PC-9 (cell line): ENCODE measurements around the gene OXA1L. TPM values are rescaled to one million over a fixed set of nuclear protein-coding genes. Genes with fewer than 3 reads are reported as not detected.
A peak's percentile ranks its signal among the peaks of the same experiment; 100 is the strongest.

ENCODE experiments used
- BruUV-seq: library from RNA; stranded (reverse); fragments of 400-500 nt; replicated peaks from 2 replicates; lab custom pipeline; 2021; lab: Mats Ljungman, UMichigan
- CTCF ChIA-PET: fragments of 300-600 bp; sonication (Branson Sonifier 250); formaldehyde crosslinking; loops from one replicate; lab custom pipeline; 2022; ENCODE audit warnings: antibody characterized with exemption; lab: Charles Lee
- POLR2A ChIA-PET: fragments of 300-600 bp; sonication (Branson Sonifier 250); formaldehyde crosslinking; loops from one replicate; lab custom pipeline; 2022; ENCODE audit warnings: antibody characterized with exemption; ENCODE audit not compliant: unreplicated experiment; lab: Charles Lee
- DNase-seq, 2 experiments: peaks; one replicate each; pipeline versions ENCODE4 v3.0.0 to v3.0.0-alpha.2; 2015 to 2022; ENCODE audit warnings: mixed read lengths in 1 of 2
- H2AFZ ChIP-seq: fragments of 200-600 bp; sonication (generic); 2 replicates; pipeline ENCODE4 v1.8.1; 2017; ENCODE audit warnings: antibody characterized with exemption
- H3F3A ChIP-seq: fragments of 200-600 bp; sonication (generic); 2 replicates; pipeline ENCODE4 v1.8.1; 2017; ENCODE audit warnings: antibody characterized with exemption, mild to moderate bottlenecking, low read depth; ENCODE audit not compliant: insufficient read depth
- H3K27ac ChIP-seq: fragments of 200-600 bp; sonication (generic); 2 replicates; pipeline ENCODE4 v1.6.1; 2016; ENCODE audit warnings: mixed run types
- H3K27me3 ChIP-seq: fragments of 200-600 bp; sonication (generic); 2 replicates; pipeline ENCODE4 v1.6.1; 2016; ENCODE audit warnings: low read depth, mixed run types; ENCODE audit not compliant: insufficient read depth
- H3K36me3 ChIP-seq: fragments of 200-600 bp; sonication (generic); 2 replicates; pipeline ENCODE4 v1.6.1; 2016; ENCODE audit warnings: low read depth, mixed run types
- H3K4me1 ChIP-seq: fragments of 200-600 bp; sonication (generic); replicated peaks from 2 replicates; pipeline ENCODE4 v1.6.1; 2016; ENCODE audit warnings: mixed run types; ENCODE audit not compliant: insufficient read depth
- H3K4me2 ChIP-seq: fragments of 200-600 bp; sonication (generic); 2 replicates; pipeline ENCODE4 v1.6.1; 2017; ENCODE audit warnings: mixed run types
- H3K4me3 ChIP-seq: fragments of 200-600 bp; sonication (generic); 2 replicates; pipeline ENCODE4 v1.6.1; 2016; ENCODE audit warnings: mixed run types
- H3K79me2 ChIP-seq: fragments of 200-600 bp; sonication (generic); 2 replicates; pipeline ENCODE4 v1.6.1; 2017; ENCODE audit warnings: low read depth, mixed run types
- H3K9me2 ChIP-seq: fragments of 200-600 bp; sonication (generic); 2 replicates; pipeline ENCODE4 v1.8.1; 2017; ENCODE audit warnings: mild to moderate bottlenecking; ENCODE audit not compliant: insufficient read depth
- H3K9me3 ChIP-seq: fragments of 200-600 bp; sonication (generic); 2 replicates; pipeline ENCODE4 v1.8.1; 2016; ENCODE audit warnings: low read depth; ENCODE audit not compliant: insufficient read depth
- H4K20me1 ChIP-seq: fragments of 200-600 bp; sonication (generic); 2 replicates; pipeline ENCODE4 v1.8.1; 2017; ENCODE audit not compliant: insufficient read depth
- EZH2 ChIP-seq: fragments of 200-600 bp; sonication (generic); IDR thresholded peaks from 2 replicates; pipeline ENCODE4 v1.8.0; 2017; ENCODE audit warnings: antibody characterized with exemption, low read depth
- intact Hi-C: fragments of 100-400 bp; cut with micrococcal nuclease; formaldehyde crosslinking; loops from one replicate; pipeline ENCODE4 v1.10.0; 2022; ENCODE audit not compliant: unreplicated experiment
- total RNA-seq: library from RNA; stranded (reverse); gene quantifications from 2 replicates; pipeline ENCODE4 v1.2.3, GENCODE V29; 2021
- TF ChIP-seq, protein P1 (sequence below): fragments of 200-600 bp; sonication (generic); conservative IDR thresholded peaks from 2 replicates; pipeline ENCODE4 v1.6.1; 2017; ENCODE audit warnings: mixed run types, antibody characterized with exemption, mild to moderate bottlenecking, moderate library complexity

The OXA1L gene
- total RNA-seq, 1 experiment from 2014 or later, result 70.9 TPM

- intact Hi-C loops, result no loop called here
- TF ChIP-seq EZH2, result no peak
- TF ChIP-seq, protein P1, sequence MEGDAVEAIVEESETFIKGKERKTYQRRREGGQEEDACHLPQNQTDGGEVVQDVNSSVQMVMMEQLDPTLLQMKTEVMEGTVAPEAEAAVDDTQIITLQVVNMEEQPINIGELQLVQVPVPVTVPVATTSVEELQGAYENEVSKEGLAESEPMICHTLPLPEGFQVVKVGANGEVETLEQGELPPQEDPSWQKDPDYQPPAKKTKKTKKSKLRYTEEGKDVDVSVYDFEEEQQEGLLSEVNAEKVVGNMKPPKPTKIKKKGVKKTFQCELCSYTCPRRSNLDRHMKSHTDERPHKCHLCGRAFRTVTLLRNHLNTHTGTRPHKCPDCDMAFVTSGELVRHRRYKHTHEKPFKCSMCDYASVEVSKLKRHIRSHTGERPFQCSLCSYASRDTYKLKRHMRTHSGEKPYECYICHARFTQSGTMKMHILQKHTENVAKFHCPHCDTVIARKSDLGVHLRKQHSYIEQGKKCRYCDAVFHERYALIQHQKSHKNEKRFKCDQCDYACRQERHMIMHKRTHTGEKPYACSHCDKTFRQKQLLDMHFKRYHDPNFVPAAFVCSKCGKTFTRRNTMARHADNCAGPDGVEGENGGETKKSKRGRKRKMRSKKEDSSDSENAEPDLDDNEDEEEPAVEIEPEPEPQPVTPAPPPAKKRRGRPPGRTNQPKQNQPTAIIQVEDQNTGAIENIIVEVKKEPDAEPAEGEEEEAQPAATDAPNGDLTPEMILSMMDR, result no peak
Measured at GRCh38 chr14:22814941-22815713, 48.6 kb downstream of the OXA1L start, which contains the start of gene SLC7A7. Gene SLC7A7, minus strand, starts transcription at chr14:22815435. Its CDS starts 2,037 bp downstream, at chr14:22813398.

GRCh38 chr14:22819151-22819988, 52.9 kb downstream of the OXA1L start:
- intact Hi-C loops, result loop anchor here (2.0 kb wide), 1 partner anchor 43 kb away; no protein-coding TSS in a partner anchor
- peaks cover 34% of the 10 kb centered on the region for H3K4me1 ChIP-seq
- POLR2A ChIA-PET, result interaction anchor here (0.6 to 1.0 kb wide), 8 partner anchors 11 to 1346 kb away, joined by 3 to 12 read pairs (median 6); partner anchors contain the start of genes DAD1 and LRP10
- peak overlapping the region; percentile 63 for H3K27ac ChIP-seq
- no peaks in the 10 kb centered on the region for H4K20me1 ChIP-seq
- H3K36me3 ChIP-seq, result no peaks in the 10 kb centered on the region
- DNase-seq, result peak; percentile 46 to 60
- H3K9me2 ChIP-seq, result no peaks in the 10 kb centered on the region
- H3F3A ChIP-seq, result peaks cover 20% of the 10 kb centered on the region; the same call in 1 of the 2 replicates
- CTCF ChIA-PET, result interaction anchor here (0.6 to 0.7 kb wide), 3 partner anchors 9 to 166 kb away, joined by 6 to 8 read pairs (median 8); no protein-coding TSS in a partner anchor
- H3K4me3 ChIP-seq, result peak overlapping the region; percentile 43; the same call in 1 of the 2 replicates
- TF ChIP-seq EZH2, result no peak
- TF ChIP-seq, protein P1, result no peak
- no peaks in the 10 kb centered on the region for H3K9me3 ChIP-seq
- H3K79me2 ChIP-seq, result no peaks in the 10 kb centered on the region
- H2AFZ ChIP-seq, result peak overlapping the region; percentile 83
- H3K27me3 ChIP-seq, result no peaks in the 10 kb centered on the region
- BruUV-seq, result TSS peak; percentile 44
- peak overlapping the region; percentile 82 for H3K4me2 ChIP-seq

More at GRCh38 chr14:22814941-22815713, 48.6 kb downstream of the OXA1L start, which contains the start of gene SLC7A7:
- peaks cover 10% of the 10 kb centered on the region; the same call in 1 of the 2 replicates for H3F3A ChIP-seq
- ChIA-PET CTCF (no interaction called here), POLR2A (interaction anchor here (0.6 kb wide), 1 partner anchor 216 kb away, joined by 3 read pairs; no protein-coding TSS in a partner anchor)
- H3K27me3 ChIP-seq, result no peaks in the 10 kb centered on the region
- H3K4me2 ChIP-seq, result 0 out of 2 replicates have a peak within 1 kb of the TSS, but pooled peaks have one; percentile 7
- no peaks in the 10 kb centered on the region for H3K9me3 ChIP-seq
- H3K27ac ChIP-seq, result no peak within 1 kb of the TSS
- no peak within 1 kb of the TSS for H2AFZ ChIP-seq
- BruUV-seq, result no TSS peak
- no peaks in the 10 kb centered on the region for H3K9me2 ChIP-seq
- no peaks in the 10 kb centered on the region for H3K36me3 ChIP-seq
- no peak within 1 kb of the TSS for H3K4me3 ChIP-seq
- no peak for DNase-seq
- H3K79me2 ChIP-seq, result no peaks in the 10 kb centered on the region
- peaks cover 20% of the 10 kb centered on the region for H3K4me1 ChIP-seq
- H4K20me1 ChIP-seq, result no peaks in the 10 kb centered on the region

DNA sequence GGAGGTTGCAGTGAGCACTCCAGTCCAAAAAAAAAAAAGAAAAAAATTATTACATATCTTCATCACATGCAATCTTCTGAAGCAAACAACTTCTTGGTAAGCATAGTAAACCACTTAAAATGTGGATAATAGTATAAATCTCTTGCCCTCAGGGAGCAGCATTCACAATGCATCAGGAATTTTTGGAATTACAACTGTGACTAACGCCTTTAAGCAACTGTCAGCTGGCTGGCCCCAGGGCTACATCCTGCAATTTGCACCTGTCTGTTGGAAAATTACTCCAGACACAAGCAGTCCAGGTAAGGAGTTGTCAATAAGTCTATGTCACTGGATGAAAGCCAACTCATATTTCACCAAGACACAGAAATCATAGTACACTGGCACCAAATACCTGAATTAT, 54.2 kb downstream of the OXA1L start:
- Histone ChIP-seq H3K36me3 (no peaks in the 10 kb centered on the region), H3K4me3 (no peak overlapping the region), H2AFZ (no peak overlapping the region), H3K27me3 (no peaks in the 10 kb centered on the region), H3K4me2 (no peak overlapping the region), H3K9me3 (no peaks in the 10 kb centered on the region), H3K9me2 (no peaks in the 10 kb centered on the region), H3K4me1 (peaks cover 38% of the 10 kb centered on the region), H3K79me2 (no peaks in the 10 kb centered on the region), H3F3A (peaks cover 20% of the 10 kb centered on the region; the same call in 1 of the 2 replicates), H4K20me1 (no peaks in the 10 kb centered on the region), H3K27ac (no peak overlapping the region)
- no TSS peak for BruUV-seq
- TF ChIP-seq, protein P1, result no peak
- TF ChIP-seq EZH2, result no peak
- intact Hi-C loops, result no loop called here
- ChIA-PET CTCF (no interaction called here), POLR2A (no interaction called here)
- DNase-seq, result peak; percentile 54 to 82
